ENCODE data around the gene TNNT2.

Gene TNNT2

DNA sequence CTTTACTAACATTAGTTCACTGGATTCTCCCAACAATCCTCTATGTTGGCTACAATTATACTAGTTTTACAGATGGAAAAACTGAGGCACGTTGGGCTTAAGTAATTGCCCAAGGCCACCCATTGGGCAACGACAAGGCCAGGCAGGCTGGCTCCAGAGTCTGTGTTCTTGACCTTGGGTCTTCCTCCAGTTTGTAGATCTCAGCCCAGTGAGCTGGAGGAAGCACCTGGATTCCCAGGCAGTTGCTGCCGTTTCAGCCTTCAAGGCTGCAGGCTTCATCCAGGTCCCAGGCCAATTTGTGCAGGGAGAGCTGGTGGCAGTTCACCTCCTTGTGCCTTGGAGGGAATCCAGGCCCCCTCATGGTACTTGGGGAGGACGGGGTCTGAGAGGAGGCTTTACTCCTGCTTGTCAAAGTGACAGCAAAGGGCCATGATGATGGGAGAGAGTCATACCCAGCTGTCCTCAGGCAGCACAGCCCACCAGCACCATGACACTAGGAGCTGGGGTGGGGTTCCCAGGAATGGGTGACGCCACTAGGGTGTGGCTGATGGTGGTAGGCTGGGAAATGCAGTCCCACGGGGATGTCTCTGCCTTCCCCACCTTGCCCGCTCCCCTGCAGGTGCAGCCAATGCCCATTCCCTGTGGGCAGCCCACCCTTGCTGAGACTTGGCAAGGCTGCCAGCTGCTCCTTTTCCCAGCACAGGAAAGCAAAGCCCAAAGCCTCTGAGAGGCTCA lies 67.1 kb downstream of the TNNT2 start:
- DNase-seq: no peak

DNA sequence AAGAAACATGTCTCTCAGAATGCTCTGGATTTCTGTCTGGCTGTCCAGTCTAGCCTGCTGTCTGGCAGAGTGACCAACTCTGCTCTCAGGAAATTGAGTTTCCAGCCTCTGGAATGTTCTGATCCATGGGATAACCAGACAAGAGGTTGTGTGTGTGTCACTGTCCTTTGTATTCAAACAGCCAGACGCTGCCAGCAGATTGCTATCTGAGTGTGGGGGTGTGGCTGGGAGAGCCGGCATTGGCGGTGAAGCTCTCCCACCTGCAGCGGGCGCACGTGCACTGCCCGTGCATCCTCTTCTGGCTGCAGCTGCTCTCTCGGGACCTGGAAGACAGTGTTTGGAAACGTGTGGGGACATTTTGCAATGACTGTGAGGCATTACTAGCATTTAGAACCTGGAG lies 68.1 kb downstream of the TNNT2 start:
- DNase-seq: no peak

Data from activated effector memory CD4-positive, alpha-beta T cell treated with anti-CD3 and anti-CD28 coated beads, Interleukin-2, amount 50 U/mL, for 16 hours (primary cell).